K562 (cell line): Measurements from ENCODE around the gene MFSD12. TPM values are rescaled to one million over a fixed set of nuclear protein-coding genes. Genes with fewer than 3 reads are reported as not detected.
A peak's percentile ranks its signal among the peaks of the same experiment; 100 is the strongest.

Experiments used
- C11orf30 ChIP-seq: fragments of 450-650 bp; IDR thresholded peaks from 2 replicates; pipeline ENCODE4 v1.6.1; 2016; ENCODE audit warnings: low read depth, mild to moderate bottlenecking
- CBFA2T2 ChIP-seq: fragments of 450-650 bp; conservative IDR thresholded peaks from 2 replicates; pipeline ENCODE4 v1.6.1; 2017; ENCODE audit warnings: mild to moderate bottlenecking
- CREM ChIP-seq: IDR thresholded peaks from 2 replicates; pipeline ENCODE4 v1.6.1; 2014; ENCODE audit warnings: antibody characterized with exemption, low read depth
- ELF1 ChIP-seq: fragments of 200-800 bp; sonication (Bioruptor generic); IDR thresholded peaks from 2 replicates; pipeline ENCODE4 v1.6.1; 2016; ENCODE audit warnings: missing genetic modification characterization, missing compliant biosample characterization
- FIP1L1 ChIP-seq: fragments of 200-400 bp; formaldehyde crosslinking; IDR thresholded peaks from 2 replicates; pipeline ENCODE4 v1.6.1; 2018; ENCODE audit warnings: mild to moderate bottlenecking, low read depth, low read length; ENCODE audit not compliant: poor library complexity, severe bottlenecking
- KLF1 ChIP-seq: fragments of 450-650 bp; IDR thresholded peaks from 2 replicates; pipeline ENCODE4 v1.6.1; 2016; ENCODE audit warnings: missing genetic modification characterization, missing compliant biosample characterization
- MED1 ChIP-seq: sonication (generic); formaldehyde crosslinking; IDR thresholded peaks from 2 replicates; pipeline ENCODE4 v1.8.1; 2023; ENCODE audit warnings: missing genetic modification reagents, borderline replicate concordance
- PPARD ChIP-seq: fragments of 250-450 bp; sonication (Bioruptor Pico); IDR thresholded peaks from 2 replicates; pipeline ENCODE4 v1.8.0; 2022; ENCODE audit warnings: inconsistent platforms, mild to moderate bottlenecking, moderate library complexity
- PRDM10 ChIP-seq: fragments of 450-650 bp; IDR thresholded peaks from 2 replicates; pipeline ENCODE4 v1.6.1; 2018; ENCODE audit not compliant: partially characterized antibody
- RB1 ChIP-seq: fragments of 450-650 bp; IDR thresholded peaks from 2 replicates; pipeline ENCODE4 v1.6.1; 2017; ENCODE audit warnings: low read depth, mild to moderate bottlenecking
- SMARCB1 ChIP-seq: IDR thresholded peaks from 2 replicates; pipeline ENCODE4 v1.6.1; 2011; ENCODE audit warnings: improper control_type of control experiment, low read depth; ENCODE audit not compliant: insufficient read length
- SOX6 ChIP-seq: fragments of 450-650 bp; IDR thresholded peaks from 2 replicates; pipeline ENCODE4 v1.6.1; 2014; ENCODE audit warnings: mild to moderate bottlenecking
- SRSF3 ChIP-seq: fragments of 200-400 bp; formaldehyde crosslinking; IDR thresholded peaks from 2 replicates; pipeline ENCODE4 v1.6.1; 2016; ENCODE audit warnings: mild to moderate bottlenecking, low read length, moderate library complexity; ENCODE audit not compliant: insufficient read depth
- YY1 ChIP-seq, 3 experiments: IDR thresholded peaks; 2 replicates each; pipeline ENCODE4 v1.6.1; 2011; ENCODE audit warnings: low read length in 2 of 3, mild to moderate bottlenecking in 2 of 3, moderate library complexity in 2 of 3, borderline replicate concordance in 1 of 3, control low read depth in 1 of 3, low read depth in 1 of 3; ENCODE audit not compliant: insufficient read depth in 3 of 3, insufficient replicate concordance in 2 of 3, control insufficient read depth in 1 of 3, insufficient read length in 1 of 3; ENCODE audit errors: extremely low read depth in 1 of 3
- ZNF124 ChIP-seq: sonication (generic); formaldehyde crosslinking; IDR thresholded peaks from 2 replicates; pipeline ENCODE4 v1.8.1; 2022; ENCODE audit warnings: missing genetic modification reagents
- ZNF263 ChIP-seq: sonication (generic); formaldehyde crosslinking; IDR thresholded peaks from 2 replicates; pipeline ENCODE4 v1.8.0; 2022; ENCODE audit warnings: mild to moderate bottlenecking, missing genetic modification reagents, borderline replicate concordance
- ZNF518B ChIP-seq: fragments of 250-450 bp; sonication (Bioruptor Pico); IDR thresholded peaks from 2 replicates; pipeline ENCODE4 v1.5.0; 2021; ENCODE audit warnings: mild to moderate bottlenecking, moderate library complexity
- ZNF778 ChIP-seq: fragments of 450-650 bp; formaldehyde crosslinking; IDR thresholded peaks from 2 replicates; pipeline ENCODE4 v1.4.0; 2020; ENCODE audit warnings: mild to moderate bottlenecking, moderate library complexity
- ZNF780A ChIP-seq: fragments of 250-450 bp; sonication (Bioruptor Pico); IDR thresholded peaks from 2 replicates; pipeline ENCODE4 v1.5.0; 2021; ENCODE audit warnings: mild to moderate bottlenecking
- polyA plus RNA-seq, 8 experiments: library from polyadenylated mRNA; depleted of rRNA in 4 of 8; stranded (reverse) in 5 of 8; unstranded in 3 of 8; fragments of >200 nt; fragmentation: Nextera tagmentation in 2 of 8; fragmentation: Illumina TruSeq in 1 of 8; extraction: Ambion mirVana in 2 of 8; extraction: Trizol in 1 of 8; gene quantifications; 2 replicates each; pipeline versions ENCODE4 v1.2.1 to v1.2.3, GENCODE V29; 2011 to 2014; ENCODE audit warnings: inconsistent platforms in 1 of 8, missing spikeins in 1 of 8
- total RNA-seq, 7 experiments: library from RNA; depleted of rRNA in 6 of 7; stranded (reverse); fragments of >200 nt in 6 of 7; fragmentation: Illumina TruSeq in 2 of 7; extraction: Trizol in 2 of 7; gene quantifications; 2 replicates each; pipeline versions ENCODE4 v1.2.1 to v1.2.3, GENCODE V29; 2011 to 2021; ENCODE audit warnings: low replicate concordance in 1 of 7
- TF ChIP-seq, protein P1 (sequence below): sonication (generic); formaldehyde crosslinking; IDR thresholded peaks from 2 replicates; pipeline ENCODE4 v1.5.0; 2020; ENCODE audit warnings: missing genetic modification reagents

MFSD12 gene
- total and polyA plus RNA-seq, 9 of the 15 experiments (the other 6 are each of a cell fraction or from before 2014, with no cell fraction given) = 0.69 to 112 (median 31.8) TPM

DNA sequence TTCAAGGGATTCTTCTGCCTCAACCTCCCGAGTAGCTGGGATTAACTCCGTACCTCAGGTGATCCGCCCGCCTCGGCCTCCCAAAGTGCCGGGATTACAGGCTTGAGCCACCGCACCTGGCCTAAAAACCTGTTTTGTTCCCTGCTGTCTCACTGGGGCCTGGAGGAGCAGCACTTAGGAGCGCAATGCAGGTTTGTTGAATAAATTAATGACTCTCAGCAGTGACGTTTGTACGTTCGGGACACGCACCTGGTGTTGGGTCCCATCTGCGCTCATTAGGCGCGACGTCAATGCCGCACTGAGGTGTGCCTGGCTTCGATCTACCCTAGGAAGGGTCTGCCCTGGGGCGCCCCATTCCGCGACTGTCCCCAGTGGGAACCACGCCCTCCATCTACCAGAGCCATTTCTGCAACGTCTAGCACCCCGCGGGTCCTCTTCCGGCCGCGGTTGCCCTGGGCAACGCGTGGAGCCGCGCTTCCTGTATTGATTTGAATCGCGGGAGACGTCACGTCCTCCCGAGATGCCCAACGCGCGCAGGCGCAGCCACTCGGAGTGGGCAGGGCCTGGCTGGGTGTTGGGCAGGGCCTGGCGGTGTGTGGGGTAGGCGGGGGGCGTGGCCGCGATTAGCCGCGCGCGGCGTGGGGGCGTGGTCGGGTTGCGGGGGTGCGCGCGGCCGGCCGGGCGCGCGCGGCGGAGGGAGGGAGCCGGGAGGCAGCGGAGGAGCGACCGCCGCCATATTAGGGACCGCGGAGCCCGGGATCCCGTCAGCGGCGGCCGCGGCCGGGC, 51.6 kb downstream of the MFSD12 start, which contains the start of gene FZR1 (continued):
- TF ChIP-seq ZNF518B = no peak
- no peak for TF ChIP-seq CBFA2T2
- TF ChIP-seq PPARD (CRISPR knock-in tag) = no peak
- TF ChIP-seq ZNF780A (CRISPR knock-in tag) = no peak
- TF ChIP-seq ZNF124 = no peak
- no peak for TF ChIP-seq SOX6
- TF ChIP-seq PRDM10 = no peak
- TF ChIP-seq C11orf30 = no peak
- TF ChIP-seq SMARCB1 = no peak
- TF ChIP-seq, protein P1, sequence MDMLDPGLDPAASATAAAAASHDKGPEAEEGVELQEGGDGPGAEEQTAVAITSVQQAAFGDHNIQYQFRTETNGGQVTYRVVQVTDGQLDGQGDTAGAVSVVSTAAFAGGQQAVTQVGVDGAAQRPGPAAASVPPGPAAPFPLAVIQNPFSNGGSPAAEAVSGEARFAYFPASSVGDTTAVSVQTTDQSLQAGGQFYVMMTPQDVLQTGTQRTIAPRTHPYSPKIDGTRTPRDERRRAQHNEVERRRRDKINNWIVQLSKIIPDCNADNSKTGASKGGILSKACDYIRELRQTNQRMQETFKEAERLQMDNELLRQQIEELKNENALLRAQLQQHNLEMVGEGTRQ = no peak
- TF ChIP-seq FIP1L1 = no peak
- peak; percentile 99 for TF ChIP-seq ELF1 (tag)
- TF ChIP-seq CREM = peak; percentile 98
- TF ChIP-seq SRSF3 = no peak
- no peak for TF ChIP-seq ZNF263 (CRISPR knock-in tag)
- no peak; the same call in 1 of the 2 replicates for TF ChIP-seq RB1
- TF ChIP-seq MED1 (CRISPR knock-in tag) = no peak
- TF ChIP-seq ZNF778 = no peak
- TF ChIP-seq YY1 (IDR thresholded peaks at IDR 0.05; ENCODE audit: borderline replicate concordance in 1 of 3, control insufficient read depth in 1 of 3, extremely low read depth in 1 of 3, insufficient read depth in 3 of 3, insufficient read length in 1 of 3, insufficient replicate concordance in 2 of 3, low read depth in 1 of 3, low read length in 2 of 3) = peak; percentile 59 to 92 (median 88)
- TF ChIP-seq KLF1 (tag) = no peak; the same call in 1 of the 2 replicates
